H1 (cell line): Measurements from ENCODE around the gene AHI1. TPM values are rescaled to one million over a fixed set of nuclear protein-coding genes. Genes with fewer than 3 reads are reported as not detected.

Source experiments
- CTCF ChIA-PET: fragments of 300-600 bp; sonication (Branson Sonifier 250); formaldehyde crosslinking; loops from one replicate; lab custom pipeline; 2021; ENCODE audit not compliant: partially characterized antibody; lab: Charles Lee
- POLR2A ChIA-PET: fragments of 300-600 bp; sonication (Branson Sonifier 250); formaldehyde crosslinking; loops from one replicate; lab custom pipeline; 2021; ENCODE audit warnings: inconsistent platforms; ENCODE audit not compliant: partially characterized antibody; lab: Charles Lee
- DNase-seq, 2 experiments: peaks; one replicate each; pipeline versions ENCODE4 v3.0.0 to v3.0.0-alpha.2; 2010 to 2022; ENCODE audit warnings: low spot score in 2 of 2, low read depth in 1 of 2, mixed read lengths in 1 of 2
- FAIRE-seq: peaks from 2 replicates; lab custom pipeline; 2011; peaks lifted over from hg19 to GRCh38; lab: Jason Lieb, UNC
- H2AFZ ChIP-seq: 2 replicates; pipeline ENCODE4 v1.8.1; 2012; ENCODE audit warnings: low read length, inconsistent platforms
- H2AK5ac ChIP-seq: 2 replicates; pipeline ENCODE4 v1.6.1; 2013; ENCODE audit warnings: low read depth, low read length
- H2BK120ac ChIP-seq: replicated peaks from 2 replicates; pipeline ENCODE3; 2013; ENCODE audit warnings: low read depth, low read length, inconsistent platforms
- H2BK12ac ChIP-seq: 2 replicates; pipeline ENCODE4 v1.6.1; 2013; ENCODE audit warnings: low read depth, low read length
- H2BK15ac ChIP-seq: 2 replicates; pipeline ENCODE4 v1.6.1; 2013; ENCODE audit warnings: low read length
- H2BK20ac ChIP-seq: 2 replicates; pipeline ENCODE4 v1.6.1; 2013; ENCODE audit warnings: low read length
- H2BK5ac ChIP-seq: 2 replicates; pipeline ENCODE4 v1.6.1; 2013; ENCODE audit warnings: low read depth, low read length
- H3K14ac ChIP-seq: 2 replicates; pipeline ENCODE4 v1.6.1; 2013; ENCODE audit warnings: inconsistent platforms; ENCODE audit not compliant: insufficient read length
- H3K18ac ChIP-seq: 2 replicates; pipeline ENCODE4 v1.6.1; 2013; ENCODE audit warnings: low read length; ENCODE audit errors: extremely low read depth
- H3K23ac ChIP-seq: 2 replicates; pipeline ENCODE4 v1.6.1; 2013; ENCODE audit warnings: inconsistent platforms; ENCODE audit not compliant: insufficient read length
- H3K23me2 ChIP-seq: 2 replicates; pipeline ENCODE4 v1.6.1; 2013; ENCODE audit warnings: low read depth, low read length
- H3K27ac ChIP-seq: 2 replicates; pipeline ENCODE4 v1.6.1; 2011; ENCODE audit warnings: low read depth, low read length, inconsistent platforms
- H3K27me3 ChIP-seq, 4 experiments: replicated peaks in 1 of 4; 1 replicate in 1 of 4; 2 replicates in 3 of 4; pipeline versions ENCODE4 v1.6.1 to v1.8.1; 2011 to 2013; ENCODE audit warnings: low read length in 3 of 4, mild to moderate bottlenecking in 3 of 4, inconsistent platforms in 2 of 4, mixed read lengths in 2 of 4, moderate library complexity in 1 of 4; ENCODE audit not compliant: control insufficient read depth in 3 of 4, insufficient read depth in 3 of 4; ENCODE audit errors: extremely low read depth in 1 of 4
- H3K36me3 ChIP-seq, 4 experiments: 2 replicates each; pipeline versions ENCODE4 v1.6.1 to v1.8.1; 2011 to 2013; ENCODE audit warnings: mild to moderate bottlenecking in 4 of 4, low read length in 3 of 4, moderate library complexity in 2 of 4, control low read depth in 1 of 4, inconsistent platforms in 1 of 4; ENCODE audit not compliant: insufficient read depth in 4 of 4, control insufficient read depth in 2 of 4
- H3K4ac ChIP-seq: replicated peaks from 2 replicates; pipeline ENCODE3; 2013; ENCODE audit warnings: low read length, low read depth, mixed read lengths, inconsistent platforms; ENCODE audit not compliant: insufficient read length
- H3K4me1 ChIP-seq, 4 experiments: replicated peaks in 1 of 4; 1 replicate in 1 of 4; 2 replicates in 3 of 4; pipeline versions ENCODE4 v1.6.1 to v1.8.1; 2011 to 2013; ENCODE audit warnings: low read length in 3 of 4, inconsistent platforms in 2 of 4, mixed read lengths in 1 of 4; ENCODE audit not compliant: insufficient read depth in 4 of 4, control insufficient read depth in 3 of 4
- H3K4me2 ChIP-seq, 2 experiments: 2 replicates each; pipeline versions ENCODE4 v1.6.1 to v1.8.1; 2011 to 2013; ENCODE audit warnings: low read depth in 2 of 2, low read length in 2 of 2, control low read depth in 1 of 2, inconsistent platforms in 1 of 2, mild to moderate bottlenecking in 1 of 2; ENCODE audit not compliant: insufficient read depth in 1 of 2
- H3K4me3 ChIP-seq, 4 experiments: fragments of 200-600, 300-600 bp in 1 of 4; sonication (generic), shearing (Covaris generic), sonication (Bioruptor Twin) in 1 of 4; 2 replicates each; pipeline versions ENCODE4 v1.5.1 to v1.8.1; 2011 to 2016; ENCODE audit warnings: low read length in 4 of 4, low read depth in 3 of 4, control low read depth in 2 of 4, inconsistent platforms in 2 of 4, mild to moderate bottlenecking in 2 of 4, mixed read lengths in 1 of 4, moderate library complexity in 1 of 4; ENCODE audit not compliant: insufficient read depth in 2 of 4; ENCODE audit errors: extremely low read depth in 1 of 4
- H3K56ac ChIP-seq: replicated peaks from 2 replicates; pipeline ENCODE3; 2013; ENCODE audit warnings: low read depth, mild to moderate bottlenecking, mixed read lengths, low read length, inconsistent platforms; ENCODE audit not compliant: insufficient read length
- H3K79me1 ChIP-seq: 2 replicates; pipeline ENCODE4 v1.6.1; 2013; ENCODE audit warnings: low read depth, low read length, control low read depth
- H3K79me2 ChIP-seq, 2 experiments: 2 replicates each; pipeline versions ENCODE4 v1.6.1 to v1.8.1; 2012 to 2013; ENCODE audit warnings: low read length in 2 of 2, mild to moderate bottlenecking in 2 of 2, inconsistent platforms in 1 of 2; ENCODE audit not compliant: insufficient read depth in 2 of 2, control insufficient read depth in 1 of 2
- H3K9ac ChIP-seq, 4 experiments: replicated peaks in 1 of 4; 1 replicate in 1 of 4; 2 replicates in 3 of 4; pipeline versions ENCODE4 v1.6.1 to v1.8.1; 2011 to 2013; ENCODE audit warnings: low read depth in 3 of 4, low read length in 3 of 4, control low read depth in 2 of 4, mild to moderate bottlenecking in 2 of 4, moderate library complexity in 2 of 4, inconsistent platforms in 1 of 4; ENCODE audit errors: extremely low read depth in 1 of 4
- H3K9me3 ChIP-seq, 2 experiments: 2 replicates each; pipeline versions ENCODE4 v1.6.1 to v1.8.1; 2012 to 2013; ENCODE audit warnings: mild to moderate bottlenecking in 2 of 2, moderate library complexity in 2 of 2, control low read depth in 1 of 2, inconsistent platforms in 1 of 2, low read depth in 1 of 2, low read length in 1 of 2, mixed read lengths in 1 of 2; ENCODE audit not compliant: insufficient read depth in 2 of 2
- H4K20me1 ChIP-seq, 2 experiments: replicated peaks in 1 of 2; 2 replicates each; pipeline versions ENCODE3 to v1.8.1; 2011 to 2013; ENCODE audit warnings: inconsistent platforms in 2 of 2, low read length in 2 of 2, mild to moderate bottlenecking in 1 of 2; ENCODE audit not compliant: insufficient read depth in 2 of 2, control insufficient read depth in 1 of 2
- H4K5ac ChIP-seq: 2 replicates; pipeline ENCODE4 v1.6.1; 2013; ENCODE audit warnings: low read length, low read depth, mixed read lengths, inconsistent platforms; ENCODE audit not compliant: insufficient read length
- H4K8ac ChIP-seq: 2 replicates; pipeline ENCODE4 v1.8.0; 2013; ENCODE audit warnings: mild to moderate bottlenecking, moderate library complexity, low read length, inconsistent platforms; ENCODE audit not compliant: insufficient read depth; ENCODE audit errors: extremely low read depth
- H4K91ac ChIP-seq: replicated peaks from 2 replicates; pipeline ENCODE3; 2013; ENCODE audit warnings: low read length, mixed read lengths, inconsistent platforms; ENCODE audit not compliant: insufficient read length
- CHD1 ChIP-seq: IDR thresholded peaks from 2 replicates; pipeline ENCODE4 v1.6.1; 2012; ENCODE audit warnings: low read depth, low read length, improper control_type of control experiment
- WGBS, 2 experiments: shearing (Covaris generic) in 1 of 2; methylation state at CpG; one replicate each; pipeline versions ENCODE4 v1.1.6 to v1.1.7; 2013 to 2015; ENCODE audit warnings: low lambda C conversion rate in 2 of 2, mixed read lengths in 2 of 2, inconsistent platforms in 1 of 2, low coverage in 1 of 2, missing lambda C conversion rate in 1 of 2; ENCODE audit not compliant: insufficient replicate concordance in 2 of 2, insufficient coverage in 1 of 2, insufficient read length in 1 of 2; ENCODE audit errors: extremely low coverage in 1 of 2, missing lambda C conversion rate in 1 of 2; 5-methylcytosine and 5-hydroxymethylcytosine counted together
- polyA plus RNA-seq, 7 experiments: library from polyadenylated mRNA; depleted of rRNA in 3 of 7; stranded (reverse) in 5 of 7; unstranded in 2 of 7; fragments of >200 nt in 5 of 7; fragments of 200-250 nt in 2 of 7; gene quantifications; 1 replicate in 5 of 7; 2 replicates in 1 of 7; 4 replicates in 1 of 7; pipeline versions ENCODE4 v1.2.1 to v1.2.3, GENCODE V29; 2011 to 2013; ENCODE audit warnings: missing spikeins in 2 of 7, mixed read lengths in 2 of 7
- total RNA-seq: library from RNA; stranded (reverse); fragmentation: NEBNext Ultra II Directional; extraction: Animal tissue kit (Norgen Biotek cat#: 25700); gene quantifications from 2 replicates; pipeline ENCODE4 v1.2.1, GENCODE V29; 2021

AHI1 gene
- total and polyA plus RNA-seq, 2 of the 8 experiments (the other 6 are each of a cell fraction or from before 2014, with no cell fraction given): 4.2 to 19.6 TPM

GRCh38 chr6:135240711-135241110 lies 256.8 kb downstream of the AHI1 start:
- Histone ChIP-seq H4K91ac (no peak overlapping the region), H2BK120ac (no peak overlapping the region), H3K27ac (no peak overlapping the region), H3K4me2 (no peak overlapping the region), H3K56ac (no peak overlapping the region), H3K79me2 (no peaks in the 10 kb centered on the region), H2BK5ac (no peak overlapping the region), H4K20me1 (no peaks in the 10 kb centered on the region), H3K14ac (no peak overlapping the region), H4K5ac (no peak overlapping the region), H4K8ac (no peak overlapping the region), H3K36me3 (no peaks in the 10 kb centered on the region), H3K4me3 (no peak overlapping the region), H2BK20ac (no peak overlapping the region), H3K23ac (no peak overlapping the region), H2AFZ (no peak overlapping the region), H3K18ac (no peak overlapping the region), H3K9me3 (no peaks in the 10 kb centered on the region), H3K27me3 (no peaks in the 10 kb centered on the region), H2AK5ac (no peak overlapping the region), H3K4me1 (peaks cover 0 to 4% (median 0%) of the 10 kb centered on the region in 4 experiments; a peak in 1 of 7 replicates), H2BK12ac (no peak overlapping the region), H3K79me1 (no peaks in the 10 kb centered on the region), H3K9ac (no peak overlapping the region), H2BK15ac (no peak overlapping the region), H3K23me2 (no peaks in the 10 kb centered on the region; the same call in 1 of the 2 replicates), H3K4ac (no peak overlapping the region)
- FAIRE-seq (no peak), DNase-seq (no peak)
- WGBS, 2 experiments: 94% methylated on average over 5 of the region's 5 CpGs; no CpG with 5 or more reads in 1 of the 2 experiments
- POLR2A ChIA-PET: no interaction called here
- no peak for TF ChIP-seq CHD1
- CTCF ChIA-PET: interaction anchor here (1.2 kb wide), 1 partner anchor 43 kb away, joined by 3 read pairs; no protein-coding TSS in a partner anchor
